ENCODE data around the gene TMSB15B. TPM values are rescaled to one million over a fixed set of nuclear protein-coding genes. Genes with fewer than 3 reads are reported as not detected.
"Not testable (repeated sequence)": the region's sequence is repeated elsewhere in the genome, so short reads cannot be mapped to it uniquely, and the experiment has no call there.

Gene TMSB15B
- total RNA-seq, 1 experiment from 2014 or later = 10.4 TPM

DNA sequence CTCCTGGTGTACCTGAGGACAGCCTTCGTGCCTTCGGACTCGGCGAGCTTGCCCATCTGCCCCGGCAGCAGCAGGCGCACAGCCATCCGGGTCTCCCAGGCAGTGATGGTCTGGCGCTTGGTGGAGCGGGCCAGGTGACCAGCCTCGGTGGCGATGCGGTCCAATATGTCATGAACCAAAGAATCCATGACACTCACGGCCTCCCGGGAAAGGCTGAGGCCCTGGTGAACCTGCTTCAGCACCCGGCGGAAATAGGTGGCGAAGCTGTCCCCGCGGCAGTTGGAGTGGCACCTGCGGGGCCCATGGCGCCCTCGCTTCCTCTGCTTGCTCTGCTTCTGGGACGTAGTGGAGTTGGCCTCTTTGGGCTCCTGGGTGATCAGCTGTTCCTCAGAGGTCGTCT, 50.7 kb downstream of the TMSB15B start:
- Histone ChIP-seq H3K9me3 (ENCODE audit: control insufficient read depth, insufficient read depth, low read depth, low read length) (no peaks in the 10 kb centered on the region), H3K4me1 (ENCODE audit: control insufficient read depth, insufficient read depth, low read length) (no peaks in the 10 kb centered on the region), H3K27me3 (ENCODE audit: control insufficient read depth, insufficient read depth, low read length) (no peaks in the 10 kb centered on the region), H3K27ac (ENCODE audit: low read length) (no peak overlapping the region), H3K4me3 (ENCODE audit: low read depth in 2 of 2, low read length in 2 of 2) (no peak overlapping the region), H3K36me3 (ENCODE audit: control insufficient read depth, insufficient read depth, low read length) (no peaks in the 10 kb centered on the region)
- in situ Hi-C loops (cut with HindIII; ENCODE audit: low pct_unique_long_range_greater_than_20kb, low sequenced_read_pairs) = no loop called here
- ChIA-PET CTCF (no interaction called here), POLR2A (no interaction called here)
- no TSS peak for BruUV-seq (replicated peaks)
- TF ChIP-seq, protein P1, sequence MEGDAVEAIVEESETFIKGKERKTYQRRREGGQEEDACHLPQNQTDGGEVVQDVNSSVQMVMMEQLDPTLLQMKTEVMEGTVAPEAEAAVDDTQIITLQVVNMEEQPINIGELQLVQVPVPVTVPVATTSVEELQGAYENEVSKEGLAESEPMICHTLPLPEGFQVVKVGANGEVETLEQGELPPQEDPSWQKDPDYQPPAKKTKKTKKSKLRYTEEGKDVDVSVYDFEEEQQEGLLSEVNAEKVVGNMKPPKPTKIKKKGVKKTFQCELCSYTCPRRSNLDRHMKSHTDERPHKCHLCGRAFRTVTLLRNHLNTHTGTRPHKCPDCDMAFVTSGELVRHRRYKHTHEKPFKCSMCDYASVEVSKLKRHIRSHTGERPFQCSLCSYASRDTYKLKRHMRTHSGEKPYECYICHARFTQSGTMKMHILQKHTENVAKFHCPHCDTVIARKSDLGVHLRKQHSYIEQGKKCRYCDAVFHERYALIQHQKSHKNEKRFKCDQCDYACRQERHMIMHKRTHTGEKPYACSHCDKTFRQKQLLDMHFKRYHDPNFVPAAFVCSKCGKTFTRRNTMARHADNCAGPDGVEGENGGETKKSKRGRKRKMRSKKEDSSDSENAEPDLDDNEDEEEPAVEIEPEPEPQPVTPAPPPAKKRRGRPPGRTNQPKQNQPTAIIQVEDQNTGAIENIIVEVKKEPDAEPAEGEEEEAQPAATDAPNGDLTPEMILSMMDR (IDR thresholded peaks at IDR 0.05) = no peak
- no peak for TF ChIP-seq SIN3A (IDR thresholded peaks at IDR 0.05; ENCODE audit: borderline replicate concordance, insufficient read depth, low read depth, low read length)
- TF ChIP-seq, protein P2, sequence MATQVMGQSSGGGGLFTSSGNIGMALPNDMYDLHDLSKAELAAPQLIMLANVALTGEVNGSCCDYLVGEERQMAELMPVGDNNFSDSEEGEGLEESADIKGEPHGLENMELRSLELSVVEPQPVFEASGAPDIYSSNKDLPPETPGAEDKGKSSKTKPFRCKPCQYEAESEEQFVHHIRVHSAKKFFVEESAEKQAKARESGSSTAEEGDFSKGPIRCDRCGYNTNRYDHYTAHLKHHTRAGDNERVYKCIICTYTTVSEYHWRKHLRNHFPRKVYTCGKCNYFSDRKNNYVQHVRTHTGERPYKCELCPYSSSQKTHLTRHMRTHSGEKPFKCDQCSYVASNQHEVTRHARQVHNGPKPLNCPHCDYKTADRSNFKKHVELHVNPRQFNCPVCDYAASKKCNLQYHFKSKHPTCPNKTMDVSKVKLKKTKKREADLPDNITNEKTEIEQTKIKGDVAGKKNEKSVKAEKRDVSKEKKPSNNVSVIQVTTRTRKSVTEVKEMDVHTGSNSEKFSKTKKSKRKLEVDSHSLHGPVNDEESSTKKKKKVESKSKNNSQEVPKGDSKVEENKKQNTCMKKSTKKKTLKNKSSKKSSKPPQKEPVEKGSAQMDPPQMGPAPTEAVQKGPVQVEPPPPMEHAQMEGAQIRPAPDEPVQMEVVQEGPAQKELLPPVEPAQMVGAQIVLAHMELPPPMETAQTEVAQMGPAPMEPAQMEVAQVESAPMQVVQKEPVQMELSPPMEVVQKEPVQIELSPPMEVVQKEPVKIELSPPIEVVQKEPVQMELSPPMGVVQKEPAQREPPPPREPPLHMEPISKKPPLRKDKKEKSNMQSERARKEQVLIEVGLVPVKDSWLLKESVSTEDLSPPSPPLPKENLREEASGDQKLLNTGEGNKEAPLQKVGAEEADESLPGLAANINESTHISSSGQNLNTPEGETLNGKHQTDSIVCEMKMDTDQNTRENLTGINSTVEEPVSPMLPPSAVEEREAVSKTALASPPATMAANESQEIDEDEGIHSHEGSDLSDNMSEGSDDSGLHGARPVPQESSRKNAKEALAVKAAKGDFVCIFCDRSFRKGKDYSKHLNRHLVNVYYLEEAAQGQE (IDR thresholded peaks at IDR 0.05; ENCODE audit: insufficient read depth in 1 of 2, low read depth in 2 of 2, low read length in 1 of 2) = no peak
- TF ChIP-seq TCF7L2 (IDR thresholded peaks at IDR 0.05; ENCODE audit: low read depth, low read length) = no peak
- TF ChIP-seq POLR2AphosphoS5 (IDR thresholded peaks at IDR 0.05; ENCODE audit: low read depth, low read length) = no peak
- DNase-seq (ENCODE audit: low read depth, low spot score) = no peak
- ATAC-seq = no peak
- intact Hi-C loops (cut with micrococcal nuclease; ENCODE audit: unreplicated experiment) = no loop called here

DNA sequence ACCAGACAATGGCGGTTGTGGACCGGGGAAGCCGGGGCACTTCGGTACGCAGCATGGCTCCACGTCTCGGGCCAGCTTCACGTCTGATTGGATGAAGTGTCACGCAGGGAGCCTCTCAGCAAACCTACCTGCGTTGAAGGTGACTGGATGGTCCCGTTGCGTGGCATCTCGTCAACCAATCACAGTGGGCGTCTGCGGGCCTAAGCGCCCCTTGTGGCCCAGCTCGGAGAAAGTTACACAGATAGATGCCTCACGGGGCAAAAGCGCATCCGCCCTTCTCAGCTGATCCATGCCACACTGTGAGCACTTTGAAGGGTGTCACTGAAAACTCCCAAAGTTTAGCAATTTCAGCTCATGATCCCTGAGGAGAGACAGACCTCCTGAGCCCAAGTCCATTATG, 51.2 kb downstream of the TMSB15B start, which contains the start of gene H2BW1:
Gene H2BW1, minus strand, starts transcription at position 103 of the 400 bp plus-strand sequence. CDS start 132 bp downstream, outside the sequence.
- Histone ChIP-seq H3K36me3 (ENCODE audit: control insufficient read depth, insufficient read depth, low read length) (no peaks in the 10 kb centered on the region), H3K4me3 (ENCODE audit: low read depth in 2 of 2, low read length in 2 of 2) (peak within 1 kb of the TSS in 1 of 2 experiments; percentile 4; a peak in 1 of 4 replicates), H3K27me3 (ENCODE audit: control insufficient read depth, insufficient read depth, low read length) (no peaks in the 10 kb centered on the region), H3K27ac (ENCODE audit: low read length) (no peak within 1 kb of the TSS), H3K9me3 (ENCODE audit: control insufficient read depth, insufficient read depth, low read depth, low read length) (no peaks in the 10 kb centered on the region), H3K4me1 (ENCODE audit: control insufficient read depth, insufficient read depth, low read length) (no peaks in the 10 kb centered on the region)
- intact Hi-C loops (cut with micrococcal nuclease; ENCODE audit: unreplicated experiment) = no loop called here
- ChIA-PET CTCF (no interaction called here), POLR2A (no interaction called here)
- ATAC-seq (no peak), DNase-seq (ENCODE audit: low read depth, low spot score) (no peak)
- no TSS peak for BruUV-seq (replicated peaks)
- in situ Hi-C loops (cut with HindIII; ENCODE audit: low pct_unique_long_range_greater_than_20kb, low sequenced_read_pairs) = no loop called here
- TF ChIP-seq, protein P2 (IDR thresholded peaks at IDR 0.05; ENCODE audit: insufficient read depth in 1 of 2, low read depth in 2 of 2, low read length in 1 of 2) = no peak
- TF ChIP-seq POLR2AphosphoS5 (IDR thresholded peaks at IDR 0.05; ENCODE audit: low read depth, low read length) = no peak
- no peak for TF ChIP-seq TCF7L2 (IDR thresholded peaks at IDR 0.05; ENCODE audit: low read depth, low read length)
- TF ChIP-seq, protein P1 (IDR thresholded peaks at IDR 0.05) = no peak

DNA sequence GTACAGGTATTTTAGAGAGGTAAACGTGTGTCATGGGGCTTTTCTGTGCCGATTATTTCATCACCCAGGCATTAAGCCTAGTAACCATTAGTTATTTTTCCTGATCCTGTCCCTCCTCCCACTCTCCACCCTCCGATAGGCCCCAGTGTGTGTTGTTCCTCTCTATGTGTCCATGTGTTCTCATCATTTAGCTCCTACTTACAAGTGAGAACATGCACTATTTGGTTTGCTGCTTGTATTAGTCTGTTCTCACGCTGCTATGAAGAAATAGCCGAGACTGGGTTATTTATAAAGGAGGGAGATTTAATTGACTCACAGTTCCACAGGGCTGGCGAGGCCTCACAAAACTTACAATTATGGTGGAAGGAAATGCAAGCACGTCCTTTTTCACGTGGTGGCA, 53.1 kb downstream of the TMSB15B start:
- H3K4me3 ChIP-seq (ENCODE audit: low read depth in 2 of 2, low read length in 2 of 2); DNase-seq (ENCODE audit: low read depth, low spot score); ATAC-seq; H3K27ac ChIP-seq (ENCODE audit: low read length); POLR2A ChIA-PET; H3K9me3 ChIP-seq (ENCODE audit: control insufficient read depth, insufficient read depth, low read depth, low read length); intact Hi-C loops (cut with micrococcal nuclease; ENCODE audit: unreplicated experiment); H3K4me1 ChIP-seq (ENCODE audit: control insufficient read depth, insufficient read depth, low read length); BruUV-seq (replicated peaks); H3K36me3 ChIP-seq (ENCODE audit: control insufficient read depth, insufficient read depth, low read length); CTCF ChIA-PET; in situ Hi-C loops (cut with HindIII; ENCODE audit: low pct_unique_long_range_greater_than_20kb, low sequenced_read_pairs); H3K27me3 ChIP-seq (ENCODE audit: control insufficient read depth, insufficient read depth, low read length): not testable (repeated sequence)

Measured in Panc1 (cell line).